ENCODE measurements around the gene CDK18. TPM values are rescaled to one million over a fixed set of nuclear protein-coding genes. Genes with fewer than 3 reads are reported as not detected.

CDK18 gene
- polyA plus RNA-seq, 1 donor = 28.3 TPM

GRCh38 chr1:205572421-205572820 lies 68.0 kb downstream of the CDK18 start:
- DNase-seq = no peak

GRCh38 chr1:205575294-205575885 lies 70.9 kb downstream of the CDK18 start:
- no peak for DNase-seq

GRCh38 chr1:205576011-205576410 lies 71.5 kb downstream of the CDK18 start:
- DNase-seq = no peak

- no peak for DNase-seq
These were observed 72.6 kb downstream of the CDK18 start for GRCh38 chr1:205576805-205577761.

GRCh38 chr1:205577874-205578658 lies 73.6 kb downstream of the CDK18 start:
- DNase-seq = no peak

- DNase-seq = no peak
These were observed 74.5 kb downstream of the CDK18 start for GRCh38 chr1:205578780-205579571.

- no peak for DNase-seq
These were observed 75.2 kb downstream of the CDK18 start for GRCh38 chr1:205579711-205580110.

GRCh38 chr1:205580140-205580922 lies 75.9 kb downstream of the CDK18 start:
- DNase-seq = no peak

GRCh38 chr1:205580923-205581180 lies 76.4 kb downstream of the CDK18 start:
- no peak for DNase-seq

GRCh38 chr1:205581321-205581980 lies 77.0 kb downstream of the CDK18 start:
- no peak for DNase-seq

GRCh38 chr1:205582046-205582445 lies 77.6 kb downstream of the CDK18 start:
- DNase-seq = no peak

Other genes with a start within 250 kb of the CDK18 start
- gene NUAK2, start 182.9 kb upstream of the CDK18 start, polyA plus RNA-seq (ENCODE audit: insufficient read length) = 0.71 TPM
- gene KLHDC8A, start 147.7 kb upstream of the CDK18 start, polyA plus RNA-seq (ENCODE audit: insufficient read length) = 0.59 TPM
- gene LEMD1, start 82.6 kb upstream of the CDK18 start, polyA plus RNA-seq (ENCODE audit: insufficient read length) = not detected
- gene BLACAT1, start 48.6 kb upstream of the CDK18 start, polyA plus RNA-seq (ENCODE audit: insufficient read length) = not detected
- 14.2 TPM for gene ELK4, start 127.3 kb downstream of the CDK18 start, polyA plus RNA-seq (ENCODE audit: insufficient read length)
- gene SLC45A3, start 175.8 kb downstream of the CDK18 start, polyA plus RNA-seq (ENCODE audit: insufficient read length) = 2.3 TPM
- 219 TPM for gene NUCKS1, start 245.5 kb downstream of the CDK18 start, polyA plus RNA-seq (ENCODE audit: insufficient read length)